Glutamatergic neuron (in vitro differentiated cells): ENCODE data around the gene SLC6A18. TPM values are rescaled to one million over a fixed set of nuclear protein-coding genes. Genes with fewer than 3 reads are reported as not detected.

Source experiments
- DNase-seq: peaks from one replicate; pipeline ENCODE4 v3.0.0; 2022
- H3K27ac Mint-ChIP-seq: one replicate; pipeline ENCODE4 v1.8.0; 2020; ENCODE audit warnings: mild to moderate bottlenecking, mixed read lengths, inconsistent platforms; ENCODE audit not compliant: unreplicated experiment
- H3K27me3 Mint-ChIP-seq: one replicate; pipeline ENCODE4 v1.8.0; 2020; ENCODE audit warnings: mild to moderate bottlenecking, moderate library complexity, mixed read lengths, inconsistent platforms; ENCODE audit not compliant: unreplicated experiment
- H3K36me3 Mint-ChIP-seq: one replicate; pipeline ENCODE4 v1.8.0; 2020; ENCODE audit warnings: mild to moderate bottlenecking, mixed read lengths, inconsistent platforms; ENCODE audit not compliant: unreplicated experiment
- H3K4me1 Mint-ChIP-seq: one replicate; pipeline ENCODE4 v1.8.0; 2020; ENCODE audit warnings: mild to moderate bottlenecking, low read depth, mixed read lengths, inconsistent platforms; ENCODE audit not compliant: unreplicated experiment
- H3K4me3 Mint-ChIP-seq: one replicate; pipeline ENCODE4 v1.8.0; 2020; ENCODE audit warnings: mild to moderate bottlenecking, mixed read lengths, inconsistent platforms; ENCODE audit not compliant: unreplicated experiment
- H3K9me3 Mint-ChIP-seq: one replicate; pipeline ENCODE4 v1.8.0; 2020; ENCODE audit warnings: mild to moderate bottlenecking, moderate library complexity, mixed read lengths, inconsistent platforms; ENCODE audit not compliant: unreplicated experiment
- CTCF ChIP-seq: fragments of 200-600 bp; sonication (generic); IDR thresholded peaks from one replicate; pipeline ENCODE4 v1.5.0; 2021; ENCODE audit not compliant: partially characterized antibody, unreplicated experiment
- total RNA-seq: library from RNA; stranded (reverse); fragmentation: NEBNext Ultra II Directional; extraction: Animal tissue kit (Norgen Biotek cat#: 25700); gene quantifications from one replicate; pipeline ENCODE4 v1.2.1, GENCODE V29; 2021; ENCODE audit not compliant: unreplicated experiment

Gene SLC6A18
- total RNA-seq, 1 donor from 2014 or later = not detected

- Mint-ChIP-seq H3K4me1 (peaks cover 2% of the 10 kb centered on the region), H3K36me3 (no peaks in the 10 kb centered on the region)
Observed at GRCh38 chr5:1203311-1203967, 21.7 kb upstream of the SLC6A18 start.

GRCh38 chr5:1203968-1204692 lies 21.1 kb upstream of the SLC6A18 start:
- TF ChIP-seq CTCF = no peak
- peaks cover 2% of the 10 kb centered on the region for H3K4me1 Mint-ChIP-seq
- peaks cover 10% of the 10 kb centered on the region for H3K27me3 Mint-ChIP-seq
- peaks cover 2% of the 10 kb centered on the region for H3K9me3 Mint-ChIP-seq
- H3K4me3 Mint-ChIP-seq = no peak overlapping the region
- H3K36me3 Mint-ChIP-seq = no peaks in the 10 kb centered on the region
- no peak overlapping the region for H3K27ac Mint-ChIP-seq
- DNase-seq = peak; percentile 13

More at GRCh38 chr5:1203311-1203967, 21.7 kb upstream of the SLC6A18 start:
- DNase-seq = peak; percentile 4
- no peak overlapping the region for H3K27ac Mint-ChIP-seq
- H3K27me3 Mint-ChIP-seq = peaks cover 10% of the 10 kb centered on the region
- H3K4me3 Mint-ChIP-seq = no peak overlapping the region
- TF ChIP-seq CTCF = no peak
- H3K9me3 Mint-ChIP-seq = peaks cover 2% of the 10 kb centered on the region

GRCh38 chr5:1204693-1205242 lies 20.4 kb upstream of the SLC6A18 start:
- no peaks in the 10 kb centered on the region for H3K36me3 Mint-ChIP-seq
- H3K27me3 Mint-ChIP-seq = peaks cover 12% of the 10 kb centered on the region
- peak; percentile 59 for DNase-seq
- H3K9me3 Mint-ChIP-seq = peaks cover 4% of the 10 kb centered on the region
- TF ChIP-seq CTCF = peak; percentile 18
- H3K27ac Mint-ChIP-seq = no peak overlapping the region
- H3K4me3 Mint-ChIP-seq = no peak overlapping the region
- peaks cover 2% of the 10 kb centered on the region for H3K4me1 Mint-ChIP-seq

GRCh38 chr5:1205255-1206180 lies 19.7 kb upstream of the SLC6A18 start:
- no peaks in the 10 kb centered on the region for H3K36me3 Mint-ChIP-seq

More at GRCh38 chr5:1205255-1206180, 19.7 kb upstream of the SLC6A18 start:
- H3K4me1 Mint-ChIP-seq = peaks cover 2% of the 10 kb centered on the region
- H3K9me3 Mint-ChIP-seq = peaks cover 4% of the 10 kb centered on the region
- H3K27ac Mint-ChIP-seq = no peak overlapping the region
- no peak for TF ChIP-seq CTCF
- H3K4me3 Mint-ChIP-seq = no peak overlapping the region
- peaks cover 12% of the 10 kb centered on the region for H3K27me3 Mint-ChIP-seq
- DNase-seq = peak; percentile 14
